C4-2B (cell line): ENCODE measurements around the gene MFAP2.

Experiments used
- CTCF ChIP-seq: fragments of 450-650 bp; conservative IDR thresholded peaks from 2 replicates; pipeline ENCODE4 v1.5.1; 2017; ENCODE audit warnings: mild to moderate bottlenecking
- ZFX ChIP-seq: fragments of 450-650 bp; IDR thresholded peaks from 2 replicates; pipeline ENCODE4 v1.6.1; 2017

DNA sequence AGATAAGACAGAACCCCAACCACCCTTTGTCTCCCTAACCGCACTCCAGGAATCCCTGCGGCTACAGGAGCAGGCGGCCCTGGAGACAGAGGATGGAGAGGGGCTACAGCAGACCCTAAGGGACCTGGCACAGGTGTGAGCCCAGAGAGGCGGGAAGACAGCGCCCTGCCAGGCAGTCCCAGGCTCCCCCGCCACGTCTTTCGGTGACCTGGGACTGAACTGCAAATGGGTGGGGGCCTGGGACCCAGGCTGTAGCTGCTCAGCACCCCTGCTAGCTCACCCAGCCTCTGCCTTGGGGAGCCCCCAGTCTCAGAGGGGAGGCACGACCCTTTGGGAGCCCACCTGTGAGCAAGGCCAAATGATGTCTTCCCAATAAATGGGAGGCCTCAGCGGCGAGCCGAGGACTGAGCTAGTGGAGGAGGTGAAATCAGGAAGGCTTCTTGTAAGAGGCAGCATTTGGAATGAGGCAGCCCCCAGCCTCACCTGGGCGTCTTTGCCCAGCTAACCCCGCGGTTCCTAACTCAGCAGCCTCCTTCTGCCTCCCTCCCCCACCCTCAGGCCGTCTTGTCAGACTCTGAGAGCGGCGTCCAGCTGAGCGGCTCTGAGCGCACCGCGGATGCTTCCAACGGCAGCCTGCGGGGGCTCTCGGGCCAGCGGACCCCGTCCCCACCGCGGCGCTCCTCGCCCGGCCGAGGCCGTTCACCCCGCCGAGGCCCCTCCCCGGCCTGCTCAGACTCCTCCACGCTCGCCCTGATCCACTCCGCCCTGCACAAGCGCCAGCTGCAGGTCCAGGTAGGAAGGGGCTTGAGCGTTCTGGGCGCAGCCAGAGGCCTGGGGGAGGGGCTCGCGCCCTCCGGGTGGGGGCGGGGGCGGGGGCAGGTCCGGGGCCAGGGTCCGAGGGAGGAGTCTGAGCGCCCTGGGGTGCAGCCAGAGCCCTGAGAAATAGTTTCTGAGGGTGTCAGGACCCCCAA lies 41.8 kb downstream of the MFAP2 start:
- TF ChIP-seq CTCF (no peak), ZFX (no peak)
